Measurements from ENCODE around the gene MFAP1.

MFAP1 gene

DNA sequence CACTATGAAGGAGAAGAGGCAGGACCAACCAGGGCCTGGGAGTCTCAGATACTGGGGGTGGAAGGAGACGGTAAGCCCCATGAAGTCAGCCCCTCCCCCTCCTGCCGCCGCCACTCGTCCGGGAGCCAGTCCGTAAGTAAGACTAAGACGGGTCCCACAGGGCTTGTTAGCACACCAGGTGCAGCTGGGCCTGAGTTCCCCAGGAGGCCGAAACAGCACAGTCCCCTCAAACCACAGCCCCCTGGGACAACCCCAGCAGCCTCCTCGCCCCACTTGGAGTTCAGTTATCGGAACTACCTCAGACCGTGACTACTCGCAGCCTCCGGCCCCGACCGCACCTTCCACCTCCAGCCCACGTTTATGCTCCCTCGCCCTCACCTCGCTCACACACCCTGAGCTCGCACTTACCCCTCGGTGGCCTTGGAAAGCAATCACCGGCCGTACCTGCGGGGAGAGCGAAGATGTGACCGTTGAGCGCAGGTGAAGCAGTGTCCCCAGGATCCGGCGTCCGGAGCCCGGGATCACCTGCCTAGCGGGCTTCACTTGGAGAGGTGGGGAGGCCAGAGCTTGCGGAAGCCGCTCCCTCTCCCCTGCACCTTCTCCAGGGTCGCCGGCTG lies 48.3 kb downstream of the MFAP1 start:
- no peak for FAIRE-seq

DNA sequence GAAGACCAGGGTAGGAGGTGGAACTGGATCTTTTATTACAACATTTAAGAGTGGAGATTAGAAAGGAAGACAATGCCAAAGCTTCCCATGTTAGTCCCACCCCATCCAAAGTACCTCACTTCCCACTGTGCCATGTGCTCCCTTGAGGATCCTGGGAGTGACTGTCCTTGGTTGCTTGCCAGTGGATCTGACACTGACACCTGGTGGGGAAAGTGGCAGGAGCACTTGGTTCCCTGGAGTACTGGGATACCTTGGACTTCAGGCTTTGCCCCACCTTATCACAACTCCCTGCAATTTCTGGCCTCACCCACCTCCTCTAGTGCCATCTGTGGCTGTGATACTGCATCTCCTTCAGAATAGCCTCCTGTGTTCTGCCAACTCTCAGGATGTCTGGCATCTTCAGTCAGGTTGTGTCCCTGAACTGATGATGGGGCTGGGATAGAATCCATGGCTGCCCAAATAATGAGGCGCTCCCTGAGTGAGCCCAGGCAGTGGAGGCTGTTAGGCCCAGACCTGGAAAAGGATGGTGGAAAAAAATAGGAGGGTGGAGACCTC lies 49.0 kb downstream of the MFAP1 start:
- no peak for FAIRE-seq

DNA sequence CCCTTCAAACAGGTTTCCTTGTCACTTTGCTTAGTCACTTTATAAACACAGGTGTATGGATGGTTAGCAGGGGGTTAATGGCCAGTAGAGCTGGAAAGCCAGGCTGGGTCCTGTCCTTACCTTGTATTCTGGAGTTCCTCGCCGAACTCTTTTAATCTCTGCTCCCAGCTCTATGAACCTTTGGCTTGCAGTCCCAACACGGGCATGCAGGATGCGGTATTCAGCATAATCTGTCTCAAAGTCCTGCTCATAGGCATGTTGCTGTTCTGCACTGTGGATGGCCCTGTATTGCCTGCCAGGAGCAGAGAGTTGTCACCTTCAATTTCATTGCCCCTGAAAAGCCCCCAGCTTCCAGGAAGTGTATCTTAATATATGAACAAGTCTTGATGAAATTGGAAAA lies 50.4 kb downstream of the MFAP1 start:
- FAIRE-seq: no peak

DNA sequence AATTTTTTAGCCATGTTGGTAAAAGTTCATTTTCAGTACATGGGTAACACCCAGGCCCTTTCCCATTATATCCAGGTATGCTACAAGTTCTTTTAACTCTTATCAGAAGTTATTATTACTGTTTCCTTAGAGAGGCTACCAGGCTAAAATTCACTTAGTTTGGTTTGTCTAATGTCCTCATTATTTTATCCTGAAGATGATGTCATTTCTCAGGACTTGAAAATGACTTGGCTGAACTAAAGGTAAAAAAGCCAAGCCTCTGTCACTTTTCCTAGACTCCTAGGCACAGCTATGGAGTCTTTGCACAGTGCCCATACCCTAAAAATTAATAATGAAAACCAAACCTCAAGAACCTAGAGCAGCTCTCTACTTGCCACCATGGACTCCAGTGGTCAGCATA lies 51.9 kb downstream of the MFAP1 start:
- no peak for FAIRE-seq

DNA sequence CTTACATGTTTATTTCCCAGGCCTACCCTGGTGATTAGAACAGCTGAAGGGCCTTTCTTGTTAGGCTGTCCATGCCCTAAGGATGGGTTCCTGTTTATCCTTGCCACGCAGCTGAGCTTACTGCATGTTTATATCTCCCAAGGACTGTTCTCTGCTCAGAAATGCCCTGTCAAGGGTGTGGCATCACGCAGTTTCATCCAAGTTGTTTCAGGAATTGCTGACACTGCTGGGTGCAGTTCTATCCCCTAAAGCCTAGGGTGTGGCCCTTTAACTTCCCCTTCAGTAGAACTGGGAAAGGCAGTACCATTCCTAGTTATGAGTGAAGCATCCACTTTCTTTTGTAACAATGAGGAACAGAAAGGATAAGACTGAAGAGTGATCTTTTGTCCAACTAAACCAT lies 52.7 kb downstream of the MFAP1 start:
- no peak for FAIRE-seq

DNA sequence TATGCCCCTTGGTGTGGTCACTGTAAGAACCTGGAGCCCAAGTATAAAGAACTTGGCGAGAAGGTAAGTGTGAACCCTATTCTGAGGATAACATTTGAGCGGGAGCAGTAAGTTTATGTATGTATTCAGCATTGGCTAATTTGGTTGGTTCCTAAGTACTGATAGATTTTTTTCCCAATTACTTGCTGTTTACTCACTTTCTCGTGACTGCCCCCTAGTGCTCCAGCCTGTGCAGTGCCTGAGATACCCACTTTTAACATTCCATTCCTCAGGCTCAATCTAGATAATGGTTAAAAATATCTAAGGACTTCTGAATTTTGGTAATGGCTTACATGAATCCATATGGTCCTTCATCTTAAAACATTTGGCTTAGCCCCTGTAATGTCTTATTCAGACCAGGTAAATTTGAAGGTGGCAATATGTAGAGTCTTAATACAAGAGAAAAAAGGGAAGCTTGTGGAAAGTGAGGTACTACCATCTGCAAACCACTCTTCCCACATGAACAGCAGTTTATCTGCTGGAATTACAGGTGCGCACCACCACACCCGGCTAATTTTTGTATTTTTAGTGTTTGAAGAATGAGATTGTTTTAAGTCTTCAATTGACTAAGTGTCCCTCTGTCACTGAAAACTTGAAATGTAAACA lies 54.8 kb downstream of the MFAP1 start:
- no peak for FAIRE-seq

DNA sequence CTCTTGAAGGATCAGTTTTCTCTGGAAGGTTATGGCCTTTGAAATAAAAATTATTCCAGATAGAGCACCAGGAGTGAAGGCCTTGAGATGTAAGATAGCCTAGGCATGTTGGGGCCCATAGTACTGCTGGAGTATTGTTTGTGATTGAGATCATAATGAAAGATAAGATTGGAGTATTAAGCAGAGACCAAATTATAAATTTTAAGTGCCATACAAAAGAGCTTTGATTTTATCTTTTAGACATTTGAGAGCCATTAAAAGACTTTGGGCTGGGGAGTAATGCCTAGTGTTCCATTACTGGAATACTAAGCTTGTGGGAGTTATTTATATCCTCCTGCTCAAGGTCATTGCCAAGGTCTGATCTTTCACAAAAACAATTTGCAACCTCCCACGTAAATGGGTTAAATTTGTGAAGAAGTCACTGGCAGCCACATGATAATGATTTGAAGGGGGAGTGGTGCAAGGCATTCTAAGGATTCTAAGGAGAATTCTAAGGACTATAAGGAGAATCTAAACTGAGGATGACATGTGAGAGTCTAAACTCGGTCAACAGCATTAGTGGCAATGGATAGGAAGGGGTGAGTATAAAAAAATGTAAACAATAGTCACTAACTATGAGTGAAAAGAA lies 60.6 kb downstream of the MFAP1 start:
- FAIRE-seq: no peak

DNA sequence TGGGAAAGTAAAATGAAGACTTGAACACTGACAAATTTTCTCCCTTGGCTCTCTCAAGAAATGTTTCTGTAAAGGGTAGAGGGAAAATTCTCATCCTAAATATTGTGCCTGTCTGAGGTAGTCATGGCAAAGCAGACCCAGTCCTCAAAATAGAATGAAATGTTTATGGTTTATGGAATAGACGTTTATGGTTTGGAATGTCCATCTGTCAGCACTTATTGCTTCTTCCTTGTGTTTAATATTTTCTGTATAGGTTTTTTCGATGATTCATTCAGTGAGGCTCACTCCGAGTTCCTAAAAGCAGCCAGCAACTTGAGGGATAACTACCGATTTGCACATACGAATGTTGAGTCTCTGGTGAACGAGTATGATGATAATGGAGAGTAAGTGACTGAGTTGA lies 61.7 kb downstream of the MFAP1 start:
- no peak for FAIRE-seq
